HepG2 (cell line): ENCODE results near the gene CSTF1. TPM values are rescaled to one million over a fixed set of nuclear protein-coding genes. Genes with fewer than 3 reads are reported as not detected.

Experiments used
- FLYWCH1 ChIP-seq: sonication (generic); formaldehyde crosslinking; IDR thresholded peaks from 2 replicates; pipeline ENCODE4 v1.8.1; 2023; ENCODE audit warnings: mild to moderate bottlenecking, missing genetic modification reagents
- FOXJ3 ChIP-seq: sonication (generic); formaldehyde crosslinking; IDR thresholded peaks from 2 replicates; pipeline ENCODE4 v1.4.0; 2020; ENCODE audit warnings: missing genetic modification reagents, mild to moderate bottlenecking, borderline replicate concordance
- FOXO1 ChIP-seq: sonication (generic); formaldehyde crosslinking; IDR thresholded peaks from 2 replicates; pipeline ENCODE4 v1.4.0; 2020; ENCODE audit warnings: missing genetic modification reagents
- MED8 ChIP-seq: sonication (generic); formaldehyde crosslinking; IDR thresholded peaks from 2 replicates; pipeline ENCODE4 v1.8.1; 2023; ENCODE audit warnings: mild to moderate bottlenecking, missing genetic modification reagents; ENCODE audit not compliant: insufficient replicate concordance
- NR2F6 ChIP-seq, 2 experiments: IDR thresholded peaks; 2 replicates each; pipeline ENCODE4 v1.6.1; 2016; ENCODE audit warnings: antibody characterized with exemption in 1 of 2, mild to moderate bottlenecking in 1 of 2
- TCF7 ChIP-seq: sonication (generic); IDR thresholded peaks from 2 replicates; pipeline ENCODE4 v1.6.1; 2016; ENCODE audit warnings: antibody characterized with exemption, low read depth
- ZBTB20 ChIP-seq: sonication (generic); formaldehyde crosslinking; IDR thresholded peaks from 2 replicates; pipeline ENCODE4 v1.8.1; 2023; ENCODE audit warnings: missing genetic modification reagents, low read depth, mild to moderate bottlenecking, borderline replicate concordance
- ZMYM3 ChIP-seq: sonication (generic); formaldehyde crosslinking; IDR thresholded peaks from 2 replicates; pipeline ENCODE4 v1.5.1; 2020; ENCODE audit warnings: mild to moderate bottlenecking, missing genetic modification reagents
- ZNF224 ChIP-seq: sonication (generic); formaldehyde crosslinking; IDR thresholded peaks from 2 replicates; pipeline ENCODE4 v1.5.0; 2020; ENCODE audit warnings: mild to moderate bottlenecking, missing genetic modification reagents
- ZNF367 ChIP-seq: sonication (generic); formaldehyde crosslinking; IDR thresholded peaks from 2 replicates; pipeline ENCODE4 v1.4.0; 2020; ENCODE audit warnings: missing genetic modification reagents, borderline replicate concordance
- ZNF552 ChIP-seq: sonication (generic); formaldehyde crosslinking; IDR thresholded peaks from 2 replicates; pipeline ENCODE4 v1.9.0; 2022; ENCODE audit warnings: missing genetic modification reagents, mild to moderate bottlenecking, borderline replicate concordance
- ZNF768 ChIP-seq: sonication (generic); formaldehyde crosslinking; IDR thresholded peaks from 2 replicates; pipeline ENCODE4 v1.4.0; 2020; ENCODE audit warnings: missing genetic modification reagents
- ZNF773 ChIP-seq: sonication (generic); formaldehyde crosslinking; IDR thresholded peaks from 2 replicates; pipeline ENCODE4 v1.4.0; 2020; ENCODE audit warnings: missing genetic modification reagents, borderline replicate concordance
- polyA plus RNA-seq, 8 experiments: library from polyadenylated mRNA; depleted of rRNA in 3 of 8; stranded (reverse) in 7 of 8; unstranded in 1 of 8; fragments of >200 nt; fragmentation: Illumina TruSeq in 4 of 8; extraction: Trizol in 4 of 8; gene quantifications; 2 replicates each; pipeline versions ENCODE4 v1.2.1 to v1.2.3, GENCODE V29; 2011 to 2016; ENCODE audit warnings: low read depth in 4 of 8, missing spikeins in 1 of 8, mixed read lengths in 1 of 8; ENCODE audit not compliant: insufficient read depth in 1 of 8
- total RNA-seq, 5 experiments: library from RNA; depleted of rRNA; stranded (reverse); fragments of >200 nt; fragmentation: Illumina TruSeq; extraction: Trizol; gene quantifications; 2 replicates each; pipeline ENCODE4 v1.2.3, GENCODE V29; 2016; ENCODE audit warnings: low read depth in 1 of 5
- TF ChIP-seq, protein P1 (sequence below): sonication (generic); formaldehyde crosslinking; IDR thresholded peaks from 2 replicates; pipeline ENCODE4 v1.4.0; 2020; ENCODE audit warnings: missing genetic modification reagents
- TF ChIP-seq, protein P2 (sequence below): sonication (generic); formaldehyde crosslinking; IDR thresholded peaks from 2 replicates; pipeline ENCODE4 v1.8.1; 2023; ENCODE audit warnings: mild to moderate bottlenecking, inconsistent platforms, moderate library complexity, missing genetic modification reagents, borderline replicate concordance
- TF ChIP-seq, protein P3 (sequence below): sonication (generic); formaldehyde crosslinking; IDR thresholded peaks from 2 replicates; pipeline ENCODE4 v1.4.0; 2020; ENCODE audit warnings: mild to moderate bottlenecking, missing genetic modification reagents
- TF ChIP-seq, protein P4 (sequence below): sonication (generic); formaldehyde crosslinking; IDR thresholded peaks from 2 replicates; pipeline ENCODE4 v1.5.1; 2020; ENCODE audit warnings: mild to moderate bottlenecking, missing genetic modification reagents

Gene CSTF1
- total and polyA plus RNA-seq, 2 of the 13 experiments (the other 11 are each of a cell fraction or from before 2014, with no cell fraction given) = 70.9 to 100 TPM

DNA sequence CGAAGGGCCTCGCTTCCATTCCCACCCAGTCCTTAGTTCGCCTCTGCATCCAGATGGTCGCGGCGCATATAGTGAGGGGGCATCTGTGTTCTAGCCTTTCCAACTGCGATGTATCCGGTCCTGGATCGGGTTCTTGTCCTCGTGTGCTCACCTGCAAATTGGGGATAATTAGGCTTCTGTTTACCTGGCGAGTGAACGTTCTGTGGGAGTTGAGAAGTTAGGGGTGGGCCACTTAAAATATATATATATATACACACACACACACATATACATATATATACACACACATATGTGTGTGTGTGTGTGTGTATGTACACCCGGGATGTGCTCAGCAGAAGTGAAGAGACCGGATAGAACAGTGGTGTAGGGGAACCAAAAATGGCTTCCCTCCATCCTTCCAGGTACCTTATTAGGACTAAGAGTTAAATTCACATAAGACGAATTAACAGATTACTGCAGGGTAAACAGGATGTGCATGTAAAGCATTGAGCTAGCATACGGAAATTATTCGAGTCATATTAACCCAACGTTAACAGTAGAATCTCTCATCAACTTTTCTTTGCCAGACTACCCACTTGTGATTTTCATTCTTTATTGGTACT is 537 bp downstream of the CSTF1 start (continued):
- TF ChIP-seq, protein P1, sequence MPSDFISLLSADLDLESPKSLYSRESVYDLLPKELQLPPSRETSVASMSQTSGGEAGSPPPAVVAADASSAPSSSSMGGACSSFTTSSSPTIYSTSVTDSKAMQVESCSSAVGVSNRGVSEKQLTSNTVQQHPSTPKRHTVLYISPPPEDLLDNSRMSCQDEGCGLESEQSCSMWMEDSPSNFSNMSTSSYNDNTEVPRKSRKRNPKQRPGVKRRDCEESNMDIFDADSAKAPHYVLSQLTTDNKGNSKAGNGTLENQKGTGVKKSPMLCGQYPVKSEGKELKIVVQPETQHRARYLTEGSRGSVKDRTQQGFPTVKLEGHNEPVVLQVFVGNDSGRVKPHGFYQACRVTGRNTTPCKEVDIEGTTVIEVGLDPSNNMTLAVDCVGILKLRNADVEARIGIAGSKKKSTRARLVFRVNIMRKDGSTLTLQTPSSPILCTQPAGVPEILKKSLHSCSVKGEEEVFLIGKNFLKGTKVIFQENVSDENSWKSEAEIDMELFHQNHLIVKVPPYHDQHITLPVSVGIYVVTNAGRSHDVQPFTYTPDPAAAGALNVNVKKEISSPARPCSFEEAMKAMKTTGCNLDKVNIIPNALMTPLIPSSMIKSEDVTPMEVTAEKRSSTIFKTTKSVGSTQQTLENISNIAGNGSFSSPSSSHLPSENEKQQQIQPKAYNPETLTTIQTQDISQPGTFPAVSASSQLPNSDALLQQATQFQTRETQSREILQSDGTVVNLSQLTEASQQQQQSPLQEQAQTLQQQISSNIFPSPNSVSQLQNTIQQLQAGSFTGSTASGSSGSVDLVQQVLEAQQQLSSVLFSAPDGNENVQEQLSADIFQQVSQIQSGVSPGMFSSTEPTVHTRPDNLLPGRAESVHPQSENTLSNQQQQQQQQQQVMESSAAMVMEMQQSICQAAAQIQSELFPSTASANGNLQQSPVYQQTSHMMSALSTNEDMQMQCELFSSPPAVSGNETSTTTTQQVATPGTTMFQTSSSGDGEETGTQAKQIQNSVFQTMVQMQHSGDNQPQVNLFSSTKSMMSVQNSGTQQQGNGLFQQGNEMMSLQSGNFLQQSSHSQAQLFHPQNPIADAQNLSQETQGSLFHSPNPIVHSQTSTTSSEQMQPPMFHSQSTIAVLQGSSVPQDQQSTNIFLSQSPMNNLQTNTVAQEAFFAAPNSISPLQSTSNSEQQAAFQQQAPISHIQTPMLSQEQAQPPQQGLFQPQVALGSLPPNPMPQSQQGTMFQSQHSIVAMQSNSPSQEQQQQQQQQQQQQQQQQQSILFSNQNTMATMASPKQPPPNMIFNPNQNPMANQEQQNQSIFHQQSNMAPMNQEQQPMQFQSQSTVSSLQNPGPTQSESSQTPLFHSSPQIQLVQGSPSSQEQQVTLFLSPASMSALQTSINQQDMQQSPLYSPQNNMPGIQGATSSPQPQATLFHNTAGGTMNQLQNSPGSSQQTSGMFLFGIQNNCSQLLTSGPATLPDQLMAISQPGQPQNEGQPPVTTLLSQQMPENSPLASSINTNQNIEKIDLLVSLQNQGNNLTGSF (CRISPR knock-in tag) = 0 out of 2 replicates have a peak, but pooled peaks have one; percentile 20
- TF ChIP-seq, protein P2, sequence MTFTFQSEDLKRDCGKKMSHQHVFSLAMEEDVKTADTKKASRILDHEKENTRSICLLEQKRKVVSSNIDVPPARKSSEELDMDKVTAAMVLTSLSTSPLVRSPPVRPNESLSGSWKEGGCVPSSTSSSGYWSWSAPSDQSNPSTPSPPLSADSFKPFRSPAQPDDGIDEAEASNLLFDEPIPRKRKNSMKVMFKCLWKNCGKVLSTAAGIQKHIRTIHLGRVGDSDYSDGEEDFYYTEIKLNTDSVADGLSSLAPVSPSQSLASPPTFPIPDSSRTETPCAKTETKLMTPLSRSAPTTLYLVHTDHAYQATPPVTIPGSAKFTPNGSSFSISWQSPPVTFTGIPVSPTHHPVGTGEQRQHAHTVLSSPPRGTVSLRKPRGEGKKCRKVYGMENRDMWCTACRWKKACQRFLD (CRISPR knock-in tag) = no peak
- TF ChIP-seq ZNF773 (CRISPR knock-in tag) = 0 out of 2 replicates have a peak, but pooled peaks have one; percentile 7
- TF ChIP-seq ZNF768 (CRISPR knock-in tag) = no peak
- TF ChIP-seq FOXO1 (CRISPR knock-in tag) = no peak
- TF ChIP-seq FOXJ3 = no peak
- no peak for TF ChIP-seq TCF7
- TF ChIP-seq ZMYM3 = no peak
- TF ChIP-seq, protein P3, sequence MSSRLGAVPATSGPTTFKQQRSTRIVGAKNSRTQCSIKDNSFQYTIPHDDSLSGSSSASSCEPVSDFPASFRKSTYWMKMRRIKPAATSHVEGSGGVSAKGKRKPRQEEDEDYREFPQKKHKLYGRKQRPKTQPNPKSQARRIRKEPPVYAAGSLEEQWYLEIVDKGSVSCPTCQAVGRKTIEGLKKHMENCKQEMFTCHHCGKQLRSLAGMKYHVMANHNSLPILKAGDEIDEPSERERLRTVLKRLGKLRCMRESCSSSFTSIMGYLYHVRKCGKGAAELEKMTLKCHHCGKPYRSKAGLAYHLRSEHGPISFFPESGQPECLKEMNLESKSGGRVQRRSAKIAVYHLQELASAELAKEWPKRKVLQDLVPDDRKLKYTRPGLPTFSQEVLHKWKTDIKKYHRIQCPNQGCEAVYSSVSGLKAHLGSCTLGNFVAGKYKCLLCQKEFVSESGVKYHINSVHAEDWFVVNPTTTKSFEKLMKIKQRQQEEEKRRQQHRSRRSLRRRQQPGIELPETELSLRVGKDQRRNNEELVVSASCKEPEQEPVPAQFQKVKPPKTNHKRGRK (CRISPR knock-in tag) = no peak
- TF ChIP-seq, protein P4, sequence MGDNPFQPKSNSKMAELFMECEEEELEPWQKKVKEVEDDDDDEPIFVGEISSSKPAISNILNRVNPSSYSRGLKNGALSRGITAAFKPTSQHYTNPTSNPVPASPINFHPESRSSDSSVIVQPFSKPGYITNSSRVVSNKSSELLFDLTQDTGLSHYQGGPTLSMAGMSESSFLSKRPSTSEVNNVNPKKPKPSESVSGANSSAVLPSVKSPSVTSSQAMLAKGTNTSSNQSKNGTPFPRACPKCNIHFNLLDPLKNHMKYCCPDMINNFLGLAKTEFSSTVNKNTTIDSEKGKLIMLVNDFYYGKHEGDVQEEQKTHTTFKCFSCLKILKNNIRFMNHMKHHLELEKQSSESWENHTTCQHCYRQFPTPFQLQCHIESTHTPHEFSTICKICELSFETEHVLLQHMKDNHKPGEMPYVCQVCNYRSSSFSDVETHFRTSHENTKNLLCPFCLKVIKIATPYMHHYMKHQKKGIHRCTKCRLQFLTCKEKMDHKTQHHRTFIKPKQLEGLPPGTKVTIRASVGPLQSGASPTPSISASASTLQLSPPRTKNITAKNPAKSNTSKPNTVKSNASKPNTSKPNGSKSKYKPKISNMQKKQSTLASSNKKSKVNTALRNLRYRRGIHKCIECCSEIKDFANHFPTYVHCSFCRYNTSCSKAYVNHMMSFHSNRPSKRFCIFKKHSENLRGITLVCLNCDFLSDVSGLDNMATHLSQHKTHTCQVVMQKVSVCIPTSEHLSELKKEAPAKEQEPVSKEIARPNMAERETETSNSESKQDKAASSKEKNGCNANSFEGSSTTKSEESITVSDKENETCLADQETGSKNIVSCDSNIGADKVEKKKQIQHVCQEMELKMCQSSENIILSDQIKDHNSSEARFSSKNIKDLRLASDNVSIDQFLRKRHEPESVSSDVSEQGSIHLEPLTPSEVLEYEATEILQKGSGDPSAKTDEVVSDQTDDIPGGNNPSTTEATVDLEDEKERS (CRISPR knock-in tag) = no peak
- no peak for TF ChIP-seq ZBTB20 (CRISPR knock-in tag)
- no peak for TF ChIP-seq FLYWCH1 (CRISPR knock-in tag)
- TF ChIP-seq ZNF552 (CRISPR knock-in tag) = no peak
- TF ChIP-seq ZNF224 = 0 out of 2 replicates have a peak, but pooled peaks have one; percentile 3
- no peak for TF ChIP-seq MED8 (CRISPR knock-in tag)
- no peak for TF ChIP-seq ZNF367 (CRISPR knock-in tag)
- TF ChIP-seq NR2F6 (IDR thresholded peaks at IDR 0.05) = no peak
- no peak for TF ChIP-seq NR2F6 (CRISPR knock-in tag; IDR thresholded peaks at IDR 0.05)
